DND-41 (cell line): ENCODE results near the gene SCN8A.

Source experiments
- ATAC-seq: fragments of 200-7000 bp; cut with Tn5 transposase; 3 replicates; pipeline ENCODE4 v1.9.1; 2021; ENCODE audit warnings: low read depth; ENCODE audit not compliant: insufficient read depth
- DNase-seq: peaks from one replicate; pipeline ENCODE4 v3.0.0-alpha.2; 2020
- H2AFZ ChIP-seq: 2 replicates; pipeline ENCODE4 v1.6.0; 2012; ENCODE audit warnings: low read depth, low read length
- H3K27ac ChIP-seq: 2 replicates; pipeline ENCODE4 v1.5.1; 2012; ENCODE audit warnings: low read length, inconsistent platforms
- H3K27me3 ChIP-seq: fragments of 200-600 bp; sonication (generic); 2 replicates; pipeline ENCODE4 v1.6.0; 2012; ENCODE audit warnings: low read length, mild to moderate bottlenecking, inconsistent platforms; ENCODE audit not compliant: insufficient read depth, poor library complexity
- H3K36me3 ChIP-seq: 2 replicates; pipeline ENCODE4 v1.5.1; 2012; ENCODE audit warnings: low read length, inconsistent platforms; ENCODE audit not compliant: insufficient read depth
- H3K4me1 ChIP-seq: 2 replicates; pipeline ENCODE4 v1.5.1; 2012; ENCODE audit warnings: mild to moderate bottlenecking, low read length; ENCODE audit not compliant: insufficient read depth
- H3K4me2 ChIP-seq: 2 replicates; pipeline ENCODE4 v1.6.0; 2012; ENCODE audit warnings: mild to moderate bottlenecking, moderate library complexity, low read length, inconsistent platforms; ENCODE audit not compliant: insufficient read depth
- H3K4me3 ChIP-seq, 2 experiments: fragments of 200-600 bp in 1 of 2; shearing (Covaris generic) in 1 of 2; 2 replicates each; pipeline ENCODE4 v1.5.1; 2012 to 2016; ENCODE audit warnings: inconsistent platforms in 2 of 2, low read length in 2 of 2, mild to moderate bottlenecking in 2 of 2, low read depth in 1 of 2, moderate library complexity in 1 of 2
- H3K79me2 ChIP-seq: 2 replicates; pipeline ENCODE4 v1.6.0; 2012; ENCODE audit warnings: low read length, inconsistent platforms; ENCODE audit not compliant: insufficient read depth
- H3K9ac ChIP-seq: 2 replicates; pipeline ENCODE4 v1.6.0; 2012; ENCODE audit warnings: low read depth, mild to moderate bottlenecking, inconsistent platforms, low read length, moderate library complexity
- H3K9me3 ChIP-seq: 2 replicates; pipeline ENCODE4 v1.5.1; 2012; ENCODE audit warnings: low read length, moderate library complexity, mild to moderate bottlenecking, inconsistent platforms; ENCODE audit not compliant: insufficient read depth, severe bottlenecking
- H4K20me1 ChIP-seq: 2 replicates; pipeline ENCODE4 v1.6.0; 2012; ENCODE audit warnings: low read length; ENCODE audit not compliant: insufficient read depth
- EZH2 ChIP-seq: IDR thresholded peaks from 3 replicates; pipeline ENCODE4 v1.6.1; 2012; ENCODE audit warnings: borderline replicate concordance, low read depth, mild to moderate bottlenecking, moderate library complexity, low read length, inconsistent platforms; ENCODE audit not compliant: severe bottlenecking
- TF ChIP-seq, protein P1 (sequence below): IDR thresholded peaks from 2 replicates; pipeline ENCODE4 v1.5.1; 2012; ENCODE audit warnings: borderline replicate concordance, low read length, moderate library complexity, mild to moderate bottlenecking; ENCODE audit not compliant: poor library complexity, severe bottlenecking; ENCODE audit errors: extremely low read depth

Gene SCN8A

GRCh38 chr12:51848841-51849735, 258.1 kb downstream of the SCN8A start:
- Histone ChIP-seq H3K9me3 (no peaks in the 10 kb centered on the region), H3K4me1 (peaks cover 10% of the 10 kb centered on the region), H3K4me2 (no peak overlapping the region), H4K20me1 (no peaks in the 10 kb centered on the region), H3K27ac (no peak overlapping the region), H2AFZ (no peak overlapping the region), H3K4me3 (no peak overlapping the region), H3K27me3 (peaks cover 8% of the 10 kb centered on the region), H3K79me2 (no peaks in the 10 kb centered on the region), H3K9ac (no peak overlapping the region), H3K36me3 (no peaks in the 10 kb centered on the region)
- no peak for ATAC-seq
- no peak for DNase-seq
- TF ChIP-seq, protein P1, sequence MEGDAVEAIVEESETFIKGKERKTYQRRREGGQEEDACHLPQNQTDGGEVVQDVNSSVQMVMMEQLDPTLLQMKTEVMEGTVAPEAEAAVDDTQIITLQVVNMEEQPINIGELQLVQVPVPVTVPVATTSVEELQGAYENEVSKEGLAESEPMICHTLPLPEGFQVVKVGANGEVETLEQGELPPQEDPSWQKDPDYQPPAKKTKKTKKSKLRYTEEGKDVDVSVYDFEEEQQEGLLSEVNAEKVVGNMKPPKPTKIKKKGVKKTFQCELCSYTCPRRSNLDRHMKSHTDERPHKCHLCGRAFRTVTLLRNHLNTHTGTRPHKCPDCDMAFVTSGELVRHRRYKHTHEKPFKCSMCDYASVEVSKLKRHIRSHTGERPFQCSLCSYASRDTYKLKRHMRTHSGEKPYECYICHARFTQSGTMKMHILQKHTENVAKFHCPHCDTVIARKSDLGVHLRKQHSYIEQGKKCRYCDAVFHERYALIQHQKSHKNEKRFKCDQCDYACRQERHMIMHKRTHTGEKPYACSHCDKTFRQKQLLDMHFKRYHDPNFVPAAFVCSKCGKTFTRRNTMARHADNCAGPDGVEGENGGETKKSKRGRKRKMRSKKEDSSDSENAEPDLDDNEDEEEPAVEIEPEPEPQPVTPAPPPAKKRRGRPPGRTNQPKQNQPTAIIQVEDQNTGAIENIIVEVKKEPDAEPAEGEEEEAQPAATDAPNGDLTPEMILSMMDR = no peak
- no peak for TF ChIP-seq EZH2

- DNase-seq = no peak
- H3K4me3 ChIP-seq = no peak overlapping the region
- no peak overlapping the region for H3K27ac ChIP-seq
- TF ChIP-seq EZH2 = no peak
- TF ChIP-seq, protein P1 = no peak
- H3K9ac ChIP-seq = no peak overlapping the region
- no peaks in the 10 kb centered on the region for H3K36me3 ChIP-seq
- no peak overlapping the region for H2AFZ ChIP-seq
- H3K9me3 ChIP-seq = no peaks in the 10 kb centered on the region
- H3K4me1 ChIP-seq = peaks cover 10% of the 10 kb centered on the region
- no peaks in the 10 kb centered on the region for H4K20me1 ChIP-seq
- H3K79me2 ChIP-seq = no peaks in the 10 kb centered on the region
- no peak for ATAC-seq
- no peak overlapping the region for H3K4me2 ChIP-seq
- H3K27me3 ChIP-seq = peaks cover 8% of the 10 kb centered on the region
Measured at GRCh38 chr12:51850081-51850964, 259.3 kb downstream of the SCN8A start.

DNA sequence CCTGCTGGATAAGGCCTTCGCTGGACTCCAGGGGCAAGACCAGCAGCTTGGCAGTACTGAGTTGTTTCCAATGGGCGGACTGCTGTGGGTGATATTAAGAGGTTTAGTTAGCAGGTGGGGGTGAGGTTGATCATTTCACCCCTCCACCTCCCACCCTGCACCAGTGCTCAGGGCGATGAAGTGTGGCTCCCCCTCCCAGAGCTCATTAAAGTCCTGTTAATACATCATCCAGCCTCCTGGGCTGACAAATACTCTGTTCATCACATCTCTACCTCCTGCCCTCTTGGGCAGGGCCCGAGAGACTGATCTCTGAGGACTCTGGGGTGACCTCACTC, 259.9 kb downstream of the SCN8A start:
- no peaks in the 10 kb centered on the region for H3K79me2 ChIP-seq
- H4K20me1 ChIP-seq = no peaks in the 10 kb centered on the region
- no peaks in the 10 kb centered on the region for H3K9me3 ChIP-seq
- peaks cover 10% of the 10 kb centered on the region for H3K4me1 ChIP-seq
- H3K27ac ChIP-seq = no peak overlapping the region
- no peak for ATAC-seq
- H3K4me2 ChIP-seq = no peak overlapping the region
- H3K27me3 ChIP-seq = peaks cover 8% of the 10 kb centered on the region
- no peak overlapping the region for H3K9ac ChIP-seq
- H3K36me3 ChIP-seq = no peaks in the 10 kb centered on the region
- H2AFZ ChIP-seq = no peak overlapping the region
- TF ChIP-seq, protein P1 = no peak
- no peak for TF ChIP-seq EZH2
- DNase-seq = no peak
- no peak overlapping the region for H3K4me3 ChIP-seq
